Measurements from ENCODE around the gene RPA3.

- no peak for TF ChIP-seq POLR2A (IDR thresholded peaks at IDR 0.05)
- TF ChIP-seq POLR2AphosphoS5 (IDR thresholded peaks at IDR 0.05): no peak
Measured at GRCh38 chr7:7641129-7641663, 77.2 kb downstream of the RPA3 start.

Data from upper lobe of left lung (tissue), 4 donors.